ENCODE results near the gene ABHD2. TPM values are rescaled to one million over a fixed set of nuclear protein-coding genes. Genes with fewer than 3 reads are reported as not detected.

ABHD2 gene
- total and polyA plus RNA-seq, 2 experiments from 2014 or later, result 5.2 to 15.2 TPM

DNA sequence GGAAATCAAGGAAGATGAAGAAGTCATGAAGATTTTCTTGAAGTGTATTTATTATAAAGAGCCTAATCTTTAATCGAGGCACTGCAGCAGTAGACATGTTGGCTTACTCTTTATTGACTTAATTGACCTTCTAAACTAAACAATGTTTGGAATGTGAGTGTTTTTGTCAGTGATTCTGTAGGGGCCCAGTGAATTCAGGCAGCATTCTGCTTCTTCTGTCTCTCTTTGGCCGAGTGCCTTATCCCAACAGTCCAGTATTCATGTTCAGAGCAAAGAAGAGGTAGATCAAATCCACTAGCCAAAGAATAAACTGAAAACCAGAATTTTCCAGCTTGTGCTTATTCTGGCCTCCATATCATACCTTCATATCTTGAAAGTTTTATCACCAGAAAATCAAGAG, 77.4 kb downstream of the ABHD2 start:
- H2AFZ ChIP-seq, result no peak overlapping the region
- H3K27ac ChIP-seq (ENCODE audit: low read depth), result no peak overlapping the region
- peak overlapping the region; percentile 19; the same call in 1 of the 2 replicates for H3K4me2 ChIP-seq
- peak overlapping the region; percentile 26; the same call in 1 of the 2 replicates for H3K27ac Mint-ChIP-seq
- no peaks in the 10 kb centered on the region for H3K36me3 Mint-ChIP-seq (ENCODE audit: low read depth)
- H3K27me3 Mint-ChIP-seq (ENCODE audit: insufficient read depth, low read depth, poor library complexity), result no peaks in the 10 kb centered on the region
- DNase-seq (ENCODE audit: low spot score) (peak; percentile 36), ATAC-seq (peak; percentile 65)
- no peak for TF ChIP-seq NANOG (IDR thresholded peaks at IDR 0.05; ENCODE audit: borderline replicate concordance)
- TF ChIP-seq, protein P1, sequence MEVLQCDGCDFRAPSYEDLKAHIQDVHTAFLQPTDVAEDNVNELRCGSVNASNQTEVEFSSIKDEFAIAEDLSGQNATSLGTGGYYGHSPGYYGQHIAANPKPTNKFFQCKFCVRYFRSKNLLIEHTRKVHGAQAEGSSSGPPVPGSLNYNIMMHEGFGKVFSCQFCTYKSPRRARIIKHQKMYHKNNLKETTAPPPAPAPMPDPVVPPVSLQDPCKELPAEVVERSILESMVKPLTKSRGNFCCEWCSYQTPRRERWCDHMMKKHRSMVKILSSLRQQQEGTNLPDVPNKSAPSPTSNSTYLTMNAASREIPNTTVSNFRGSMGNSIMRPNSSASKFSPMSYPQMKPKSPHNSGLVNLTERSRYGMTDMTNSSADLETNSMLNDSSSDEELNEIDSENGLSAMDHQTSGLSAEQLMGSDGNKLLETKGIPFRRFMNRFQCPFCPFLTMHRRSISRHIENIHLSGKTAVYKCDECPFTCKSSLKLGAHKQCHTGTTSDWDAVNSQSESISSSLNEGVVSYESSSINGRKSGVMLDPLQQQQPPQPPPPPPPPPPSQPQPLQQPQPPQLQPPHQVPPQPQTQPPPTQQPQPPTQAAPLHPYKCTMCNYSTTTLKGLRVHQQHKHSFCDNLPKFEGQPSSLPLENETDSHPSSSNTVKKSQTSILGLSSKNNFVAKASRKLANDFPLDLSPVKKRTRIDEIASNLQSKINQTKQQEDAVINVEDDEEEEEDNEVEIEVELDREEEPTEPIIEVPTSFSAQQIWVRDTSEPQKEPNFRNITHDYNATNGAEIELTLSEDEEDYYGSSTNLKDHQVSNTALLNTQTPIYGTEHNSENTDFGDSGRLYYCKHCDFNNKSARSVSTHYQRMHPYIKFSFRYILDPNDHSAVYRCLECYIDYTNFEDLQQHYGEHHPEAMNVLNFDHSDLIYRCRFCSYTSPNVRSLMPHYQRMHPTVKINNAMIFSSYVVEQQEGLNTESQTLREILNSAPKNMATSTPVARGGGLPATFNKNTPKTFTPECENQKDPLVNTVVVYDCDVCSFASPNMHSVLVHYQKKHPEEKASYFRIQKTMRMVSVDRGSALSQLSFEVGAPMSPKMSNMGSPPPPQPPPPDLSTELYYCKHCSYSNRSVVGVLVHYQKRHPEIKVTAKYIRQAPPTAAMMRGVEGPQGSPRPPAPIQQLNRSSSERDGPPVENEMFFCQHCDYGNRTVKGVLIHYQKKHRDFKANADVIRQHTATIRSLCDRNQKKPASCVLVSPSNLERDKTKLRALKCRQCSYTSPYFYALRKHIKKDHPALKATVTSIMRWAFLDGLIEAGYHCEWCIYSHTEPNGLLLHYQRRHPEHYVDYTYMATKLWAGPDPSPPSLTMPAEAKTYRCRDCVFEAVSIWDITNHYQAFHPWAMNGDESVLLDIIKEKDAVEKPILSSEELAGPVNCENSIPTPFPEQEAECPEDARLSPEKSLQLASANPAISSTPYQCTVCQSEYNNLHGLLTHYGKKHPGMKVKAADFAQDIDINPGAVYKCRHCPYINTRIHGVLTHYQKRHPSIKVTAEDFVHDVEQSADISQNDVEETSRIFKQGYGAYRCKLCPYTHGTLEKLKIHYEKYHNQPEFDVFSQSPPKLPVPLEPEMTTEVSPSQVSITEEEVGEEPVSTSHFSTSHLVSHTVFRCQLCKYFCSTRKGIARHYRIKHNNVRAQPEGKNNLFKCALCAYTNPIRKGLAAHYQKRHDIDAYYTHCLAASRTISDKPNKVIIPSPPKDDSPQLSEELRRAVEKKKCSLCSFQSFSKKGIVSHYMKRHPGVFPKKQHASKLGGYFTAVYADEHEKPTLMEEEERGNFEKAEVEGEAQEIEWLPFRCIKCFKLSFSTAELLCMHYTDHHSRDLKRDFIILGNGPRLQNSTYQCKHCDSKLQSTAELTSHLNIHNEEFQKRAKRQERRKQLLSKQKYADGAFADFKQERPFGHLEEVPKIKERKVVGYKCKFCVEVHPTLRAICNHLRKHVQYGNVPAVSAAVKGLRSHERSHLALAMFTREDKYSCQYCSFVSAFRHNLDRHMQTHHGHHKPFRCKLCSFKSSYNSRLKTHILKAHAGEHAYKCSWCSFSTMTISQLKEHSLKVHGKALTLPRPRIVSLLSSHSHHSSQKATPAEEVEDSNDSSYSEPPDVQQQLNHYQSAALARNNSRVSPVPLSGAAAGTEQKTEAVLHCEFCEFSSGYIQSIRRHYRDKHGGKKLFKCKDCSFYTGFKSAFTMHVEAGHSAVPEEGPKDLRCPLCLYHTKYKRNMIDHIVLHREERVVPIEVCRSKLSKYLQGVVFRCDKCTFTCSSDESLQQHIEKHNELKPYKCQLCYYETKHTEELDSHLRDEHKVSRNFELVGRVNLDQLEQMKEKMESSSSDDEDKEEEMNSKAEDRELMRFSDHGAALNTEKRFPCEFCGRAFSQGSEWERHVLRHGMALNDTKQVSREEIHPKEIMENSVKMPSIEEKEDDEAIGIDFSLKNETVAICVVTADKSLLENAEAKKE (CRISPR knock-in tag; IDR thresholded peaks at IDR 0.05), result no peak
- no peak for TF ChIP-seq STAT1 (IDR thresholded peaks at IDR 0.05; ENCODE audit: unreplicated experiment)
- no peak for TF ChIP-seq POLR2AphosphoS5 (IDR thresholded peaks at IDR 0.05; ENCODE audit: low read depth)
- TF ChIP-seq, protein P2, sequence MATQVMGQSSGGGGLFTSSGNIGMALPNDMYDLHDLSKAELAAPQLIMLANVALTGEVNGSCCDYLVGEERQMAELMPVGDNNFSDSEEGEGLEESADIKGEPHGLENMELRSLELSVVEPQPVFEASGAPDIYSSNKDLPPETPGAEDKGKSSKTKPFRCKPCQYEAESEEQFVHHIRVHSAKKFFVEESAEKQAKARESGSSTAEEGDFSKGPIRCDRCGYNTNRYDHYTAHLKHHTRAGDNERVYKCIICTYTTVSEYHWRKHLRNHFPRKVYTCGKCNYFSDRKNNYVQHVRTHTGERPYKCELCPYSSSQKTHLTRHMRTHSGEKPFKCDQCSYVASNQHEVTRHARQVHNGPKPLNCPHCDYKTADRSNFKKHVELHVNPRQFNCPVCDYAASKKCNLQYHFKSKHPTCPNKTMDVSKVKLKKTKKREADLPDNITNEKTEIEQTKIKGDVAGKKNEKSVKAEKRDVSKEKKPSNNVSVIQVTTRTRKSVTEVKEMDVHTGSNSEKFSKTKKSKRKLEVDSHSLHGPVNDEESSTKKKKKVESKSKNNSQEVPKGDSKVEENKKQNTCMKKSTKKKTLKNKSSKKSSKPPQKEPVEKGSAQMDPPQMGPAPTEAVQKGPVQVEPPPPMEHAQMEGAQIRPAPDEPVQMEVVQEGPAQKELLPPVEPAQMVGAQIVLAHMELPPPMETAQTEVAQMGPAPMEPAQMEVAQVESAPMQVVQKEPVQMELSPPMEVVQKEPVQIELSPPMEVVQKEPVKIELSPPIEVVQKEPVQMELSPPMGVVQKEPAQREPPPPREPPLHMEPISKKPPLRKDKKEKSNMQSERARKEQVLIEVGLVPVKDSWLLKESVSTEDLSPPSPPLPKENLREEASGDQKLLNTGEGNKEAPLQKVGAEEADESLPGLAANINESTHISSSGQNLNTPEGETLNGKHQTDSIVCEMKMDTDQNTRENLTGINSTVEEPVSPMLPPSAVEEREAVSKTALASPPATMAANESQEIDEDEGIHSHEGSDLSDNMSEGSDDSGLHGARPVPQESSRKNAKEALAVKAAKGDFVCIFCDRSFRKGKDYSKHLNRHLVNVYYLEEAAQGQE (IDR thresholded peaks at IDR 0.05; ENCODE audit: unreplicated experiment), result no peak
- no peak for TF ChIP-seq CREB1 (CRISPR knock-in tag; IDR thresholded peaks at IDR 0.05; ENCODE audit: low read depth)
- TF ChIP-seq EZH2phosphoT487 (IDR thresholded peaks at IDR 0.05; ENCODE audit: unreplicated experiment), result no peak
- TF ChIP-seq JUNB (IDR thresholded peaks at IDR 0.05; ENCODE audit: unreplicated experiment), result no peak
- TF ChIP-seq, protein P3, sequence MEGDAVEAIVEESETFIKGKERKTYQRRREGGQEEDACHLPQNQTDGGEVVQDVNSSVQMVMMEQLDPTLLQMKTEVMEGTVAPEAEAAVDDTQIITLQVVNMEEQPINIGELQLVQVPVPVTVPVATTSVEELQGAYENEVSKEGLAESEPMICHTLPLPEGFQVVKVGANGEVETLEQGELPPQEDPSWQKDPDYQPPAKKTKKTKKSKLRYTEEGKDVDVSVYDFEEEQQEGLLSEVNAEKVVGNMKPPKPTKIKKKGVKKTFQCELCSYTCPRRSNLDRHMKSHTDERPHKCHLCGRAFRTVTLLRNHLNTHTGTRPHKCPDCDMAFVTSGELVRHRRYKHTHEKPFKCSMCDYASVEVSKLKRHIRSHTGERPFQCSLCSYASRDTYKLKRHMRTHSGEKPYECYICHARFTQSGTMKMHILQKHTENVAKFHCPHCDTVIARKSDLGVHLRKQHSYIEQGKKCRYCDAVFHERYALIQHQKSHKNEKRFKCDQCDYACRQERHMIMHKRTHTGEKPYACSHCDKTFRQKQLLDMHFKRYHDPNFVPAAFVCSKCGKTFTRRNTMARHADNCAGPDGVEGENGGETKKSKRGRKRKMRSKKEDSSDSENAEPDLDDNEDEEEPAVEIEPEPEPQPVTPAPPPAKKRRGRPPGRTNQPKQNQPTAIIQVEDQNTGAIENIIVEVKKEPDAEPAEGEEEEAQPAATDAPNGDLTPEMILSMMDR (conservative IDR thresholded peaks at IDR 0.05; ENCODE audit: low read depth in 2 of 2), result no peak
- no peak for TF ChIP-seq ZNF331 (CRISPR knock-in tag; IDR thresholded peaks at IDR 0.05; ENCODE audit: low read depth)
- no peak for TF ChIP-seq ZNF114 (CRISPR knock-in tag; IDR thresholded peaks at IDR 0.05)
- TF ChIP-seq EZH2 (IDR thresholded peaks at IDR 0.05; ENCODE audit: low read depth, unreplicated experiment), result no peak
- peaks cover 22% of the 10 kb centered on the region for H3K4me1 Mint-ChIP-seq
- H3K36me3 ChIP-seq (ENCODE audit: insufficient read depth), result no peaks in the 10 kb centered on the region
- no peaks in the 10 kb centered on the region for H3K9me2 ChIP-seq (ENCODE audit: insufficient read depth)
- H3K4me3 Mint-ChIP-seq, result peak overlapping the region; percentile 12; the same call in 1 of the 3 replicates
- H3K79me2 ChIP-seq (replicated peaks; ENCODE audit: insufficient read depth), result no peaks in the 10 kb centered on the region
- no peaks in the 10 kb centered on the region for H3K27me3 ChIP-seq (ENCODE audit: insufficient read depth)
- H3K4me3 ChIP-seq, result no peak overlapping the region
- H3K9me3 Mint-ChIP-seq, result no peaks in the 10 kb centered on the region
- H3K4me1 ChIP-seq (ENCODE audit: insufficient read depth), result peaks cover 14% of the 10 kb centered on the region
- no peaks in the 10 kb centered on the region for H4K20me1 ChIP-seq (replicated peaks; ENCODE audit: insufficient read depth)
- H3F3A ChIP-seq (replicated peaks; ENCODE audit: low read depth), result no peaks in the 10 kb centered on the region

All from GM23338 (cell line).